Ovary (tissue), 3 donors: ENCODE measurements around the gene CHD9.

Source experiments
- EP300 ChIP-seq: sonication (generic); formaldehyde crosslinking; IDR thresholded peaks from one replicate; pipeline ENCODE4 v1.6.1; 2017; ENCODE audit warnings: antibody characterized with exemption
- POLR2A ChIP-seq: fragments of 450-650 bp; IDR thresholded peaks from one replicate; pipeline ENCODE4 v1.6.1; 2017; ENCODE audit warnings: antibody characterized with exemption, mild to moderate bottlenecking, moderate library complexity
- TF ChIP-seq, protein P1 (sequence below), 3 donors: fragments of 450-650 bp in 2 of 3; fragments of 200-600 bp in 1 of 3; IDR thresholded peaks; one replicate each; pipeline versions ENCODE4 v1.5.1 to v1.8.0; 2016 to 2022; ENCODE audit warnings: antibody characterized with exemption in 3 of 3, mild to moderate bottlenecking in 1 of 3
- donor health status: DM: no; HTN: no; CAD: no.

DNA sequence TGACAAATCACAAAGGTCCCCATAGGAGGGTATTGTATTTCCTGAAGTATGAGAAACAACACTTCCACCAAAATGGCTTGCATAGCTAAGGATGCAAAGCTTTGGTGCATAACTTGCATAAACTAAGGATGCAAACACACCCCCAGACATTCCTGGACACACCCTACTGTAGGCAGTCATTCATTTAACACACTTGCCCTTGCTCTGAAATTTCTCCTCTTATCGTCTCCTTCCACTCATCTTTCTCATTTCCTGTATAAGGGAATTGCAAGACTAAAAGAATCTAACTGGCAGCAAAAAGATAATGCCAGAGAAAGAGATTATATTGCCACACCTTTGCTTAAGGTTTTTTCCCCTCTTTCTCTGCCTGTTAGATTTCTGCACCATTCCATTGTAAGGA lies 28.3 kb downstream of the CHD9 start:
- TF ChIP-seq, protein P1, sequence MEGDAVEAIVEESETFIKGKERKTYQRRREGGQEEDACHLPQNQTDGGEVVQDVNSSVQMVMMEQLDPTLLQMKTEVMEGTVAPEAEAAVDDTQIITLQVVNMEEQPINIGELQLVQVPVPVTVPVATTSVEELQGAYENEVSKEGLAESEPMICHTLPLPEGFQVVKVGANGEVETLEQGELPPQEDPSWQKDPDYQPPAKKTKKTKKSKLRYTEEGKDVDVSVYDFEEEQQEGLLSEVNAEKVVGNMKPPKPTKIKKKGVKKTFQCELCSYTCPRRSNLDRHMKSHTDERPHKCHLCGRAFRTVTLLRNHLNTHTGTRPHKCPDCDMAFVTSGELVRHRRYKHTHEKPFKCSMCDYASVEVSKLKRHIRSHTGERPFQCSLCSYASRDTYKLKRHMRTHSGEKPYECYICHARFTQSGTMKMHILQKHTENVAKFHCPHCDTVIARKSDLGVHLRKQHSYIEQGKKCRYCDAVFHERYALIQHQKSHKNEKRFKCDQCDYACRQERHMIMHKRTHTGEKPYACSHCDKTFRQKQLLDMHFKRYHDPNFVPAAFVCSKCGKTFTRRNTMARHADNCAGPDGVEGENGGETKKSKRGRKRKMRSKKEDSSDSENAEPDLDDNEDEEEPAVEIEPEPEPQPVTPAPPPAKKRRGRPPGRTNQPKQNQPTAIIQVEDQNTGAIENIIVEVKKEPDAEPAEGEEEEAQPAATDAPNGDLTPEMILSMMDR (IDR thresholded peaks at IDR 0.05), result no peak
- TF ChIP-seq POLR2A (no peak), EP300 (no peak)
